Activated naive CD4-positive, alpha-beta T cell treated with Interleukin-2 at 50 U/mL for 16 hours (primary cell): Measurements from ENCODE around the gene GARIN5B.
"Not testable (repeated sequence)": the region's sequence is repeated elsewhere in the genome, so short reads cannot be mapped to it uniquely, and the experiment has no call there.

Experiments used
- DNase-seq: peaks from one replicate; pipeline ENCODE4 v3.0.0-alpha.2; 2020

Gene GARIN5B

DNA sequence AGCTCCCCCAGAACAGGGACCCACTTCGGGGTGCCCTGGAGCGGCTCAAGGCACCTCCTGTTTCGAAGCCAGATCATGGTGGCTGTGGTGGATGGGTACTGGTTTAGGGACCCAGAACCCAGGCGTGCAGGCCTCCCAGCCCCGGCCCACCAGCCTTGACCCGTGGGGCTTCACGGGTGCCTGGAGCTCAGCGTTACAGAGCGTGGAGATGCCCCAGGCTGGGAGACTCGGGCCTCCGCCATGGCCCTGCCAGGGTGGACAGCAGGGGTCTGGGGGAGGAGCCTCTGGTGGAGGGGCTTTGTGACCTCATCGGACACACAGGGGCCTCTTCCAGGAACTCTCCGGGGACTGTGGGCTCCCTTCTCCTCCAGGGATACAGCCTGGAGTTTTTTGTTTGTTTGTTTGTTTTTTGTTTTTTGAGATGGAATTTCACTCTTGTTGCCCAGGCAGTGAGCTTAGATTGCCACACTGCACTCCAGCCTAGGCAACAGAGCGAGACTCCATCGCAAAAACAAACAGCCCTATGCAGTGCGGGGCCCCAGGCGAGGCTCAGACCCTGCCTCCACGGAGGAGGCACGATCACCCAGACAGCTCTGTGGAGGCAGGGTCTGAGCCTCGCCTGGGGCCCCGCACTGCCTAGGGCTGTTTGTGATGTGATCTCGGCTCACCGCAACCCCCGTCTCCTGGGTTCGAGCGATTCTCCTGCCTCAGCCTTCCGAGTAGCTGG is at the start of gene GARIN5B:
GARIN5B (minus strand) TSS at position 271 of the 727 bp plus-strand sequence; CDS start at position 77, 194 bp downstream.
- no peak for DNase-seq

DNA sequence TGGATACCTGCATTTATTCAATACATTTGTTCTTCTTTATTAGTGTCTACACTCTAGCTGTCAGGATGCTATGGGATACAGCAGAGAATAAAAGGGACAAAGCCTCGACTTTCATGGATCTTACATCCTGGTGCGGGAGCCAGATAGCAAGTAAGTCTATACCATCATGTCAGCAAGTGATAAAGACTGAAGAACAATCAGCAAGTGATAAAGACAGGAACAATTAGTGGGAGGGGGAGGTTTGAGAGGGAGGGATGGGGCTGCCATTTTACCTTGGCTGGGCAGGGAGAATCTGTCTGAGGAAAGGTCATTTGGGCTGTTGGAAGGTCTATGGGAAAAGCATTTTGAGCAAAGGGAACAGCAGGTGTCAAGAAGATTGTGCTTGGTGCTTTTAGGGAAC is 47.1 kb upstream of the GARIN5B start:
- DNase-seq = no peak

DNA sequence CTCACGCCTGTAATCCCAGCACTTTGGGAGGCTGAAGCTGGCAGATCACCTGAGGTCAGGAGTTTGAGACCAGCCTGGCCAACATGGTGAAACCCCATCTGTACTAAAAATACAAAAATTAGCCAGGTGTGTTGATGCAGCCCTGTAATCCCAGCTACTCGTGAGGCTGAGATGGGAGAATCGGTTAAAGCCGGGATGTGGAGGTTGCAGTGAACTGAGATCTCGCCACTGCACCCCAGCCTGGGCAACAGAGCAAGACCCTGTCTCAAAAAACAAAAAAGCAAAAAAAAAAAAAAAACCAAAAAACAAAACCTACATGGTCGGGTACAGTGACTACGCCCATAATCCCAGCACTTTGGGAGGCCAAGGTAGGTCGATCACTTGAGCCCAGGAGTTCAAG is 46.1 kb upstream of the GARIN5B start:
- not testable (repeated sequence) for DNase-seq

DNA sequence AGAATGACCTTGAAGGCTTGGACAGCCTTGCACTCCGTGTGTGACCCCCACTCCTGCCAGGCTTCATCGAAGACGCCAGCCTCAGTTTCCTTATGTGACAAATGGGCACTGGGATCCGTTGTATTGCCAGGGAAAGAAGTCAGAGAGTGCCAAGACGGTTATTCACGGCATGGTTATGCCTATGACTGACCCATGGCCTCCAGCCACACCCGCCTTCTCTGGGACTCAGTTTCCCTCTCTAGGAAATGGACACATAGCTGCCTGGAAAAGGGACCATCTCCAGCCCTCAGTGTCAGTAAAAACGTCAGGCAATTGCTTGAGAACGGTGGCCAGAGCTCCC is 45.4 kb upstream of the GARIN5B start:
- no peak for DNase-seq

DNA sequence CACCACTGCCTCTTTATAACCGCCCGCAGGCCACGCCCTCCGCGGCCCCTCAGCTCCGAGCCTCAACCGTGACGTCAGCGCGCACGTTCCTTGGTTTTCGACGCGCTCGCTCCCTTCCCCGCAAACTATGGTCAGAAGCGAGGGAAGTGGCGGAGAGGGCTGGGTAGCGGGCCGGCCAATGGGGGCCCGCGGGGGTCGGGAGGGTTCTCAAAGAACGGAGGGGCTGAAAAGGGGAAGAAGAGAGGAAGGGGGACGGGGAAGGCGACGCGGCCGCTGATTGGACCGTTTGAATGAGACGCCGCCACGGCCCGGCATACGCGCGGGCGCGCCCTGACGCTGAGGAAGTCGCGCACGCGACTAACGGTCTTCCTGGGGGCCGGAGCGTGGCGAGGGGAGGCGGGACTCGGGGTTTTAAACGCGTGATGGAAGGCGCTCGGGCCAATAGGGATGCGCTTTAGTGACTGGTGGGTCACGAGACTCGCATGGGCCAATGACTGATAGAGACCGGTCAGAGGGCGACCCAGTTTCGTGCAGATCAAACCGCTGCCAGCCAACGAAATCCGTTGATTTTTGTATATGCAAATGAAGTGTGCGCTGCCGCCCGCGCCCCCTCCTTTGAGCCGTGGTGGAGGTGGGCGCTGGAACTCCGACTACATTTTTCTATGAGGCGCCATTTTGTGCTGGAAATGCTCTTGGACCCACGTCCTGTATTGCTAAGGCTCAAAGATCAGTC is 44.9 kb upstream of the GARIN5B start:
- peak; percentile 97 for DNase-seq

DNA sequence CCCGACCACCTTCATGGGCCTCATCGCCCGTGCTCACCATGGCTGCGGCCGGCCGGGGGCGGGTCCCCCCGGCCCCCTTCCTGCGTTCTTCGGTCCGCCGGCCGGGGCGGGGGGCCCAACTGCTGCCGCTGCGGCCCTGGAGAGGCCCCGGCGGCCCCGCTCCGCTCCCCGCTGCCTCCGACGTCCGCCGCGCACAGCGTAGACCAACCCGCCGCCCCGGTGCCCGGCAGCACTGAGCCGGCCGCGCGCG is 44.4 kb upstream of the GARIN5B start, which contains the start of gene UBE2S:
UBE2S (minus strand) TSS at position 239 of the 250 bp plus-strand sequence; CDS start at position 40, 199 bp downstream.
- DNase-seq = not testable (repeated sequence)

DNA sequence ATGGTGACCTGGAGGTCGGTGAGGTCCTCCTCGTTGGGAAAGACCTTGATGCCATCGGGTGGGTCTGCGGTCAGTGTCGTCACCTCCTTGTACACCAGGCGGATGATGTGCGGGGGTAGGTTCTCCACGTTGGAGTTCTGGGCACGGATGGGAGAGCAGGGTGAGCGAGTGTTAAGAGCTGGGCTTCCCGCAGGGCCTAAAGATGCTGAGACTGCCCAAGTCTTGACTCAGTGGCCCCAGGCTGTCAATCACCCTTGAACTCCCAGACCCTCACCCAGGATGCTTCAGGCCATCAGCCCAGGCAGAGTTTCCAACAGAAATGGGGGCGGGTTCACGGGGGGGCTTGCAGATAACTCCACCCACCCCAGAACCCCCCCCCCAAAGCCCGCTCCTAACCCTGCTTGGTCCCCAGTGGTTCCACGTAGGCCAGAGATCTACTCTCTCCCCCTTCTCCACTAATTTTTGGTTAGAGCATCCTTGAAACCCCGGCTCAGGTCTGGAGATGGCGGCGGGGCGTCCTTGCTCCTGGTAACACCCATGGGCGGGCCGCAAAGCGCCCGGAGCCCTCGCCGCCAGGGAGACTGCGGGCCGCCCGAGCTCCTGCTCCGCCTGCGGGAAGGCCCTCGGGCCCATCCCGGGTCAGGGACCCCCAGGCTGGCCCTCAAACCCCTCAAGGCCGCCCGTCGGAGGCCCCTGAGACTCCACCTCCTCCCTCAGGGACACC is 43.9 kb upstream of the GARIN5B start:
- DNase-seq = peak; percentile 46

DNA sequence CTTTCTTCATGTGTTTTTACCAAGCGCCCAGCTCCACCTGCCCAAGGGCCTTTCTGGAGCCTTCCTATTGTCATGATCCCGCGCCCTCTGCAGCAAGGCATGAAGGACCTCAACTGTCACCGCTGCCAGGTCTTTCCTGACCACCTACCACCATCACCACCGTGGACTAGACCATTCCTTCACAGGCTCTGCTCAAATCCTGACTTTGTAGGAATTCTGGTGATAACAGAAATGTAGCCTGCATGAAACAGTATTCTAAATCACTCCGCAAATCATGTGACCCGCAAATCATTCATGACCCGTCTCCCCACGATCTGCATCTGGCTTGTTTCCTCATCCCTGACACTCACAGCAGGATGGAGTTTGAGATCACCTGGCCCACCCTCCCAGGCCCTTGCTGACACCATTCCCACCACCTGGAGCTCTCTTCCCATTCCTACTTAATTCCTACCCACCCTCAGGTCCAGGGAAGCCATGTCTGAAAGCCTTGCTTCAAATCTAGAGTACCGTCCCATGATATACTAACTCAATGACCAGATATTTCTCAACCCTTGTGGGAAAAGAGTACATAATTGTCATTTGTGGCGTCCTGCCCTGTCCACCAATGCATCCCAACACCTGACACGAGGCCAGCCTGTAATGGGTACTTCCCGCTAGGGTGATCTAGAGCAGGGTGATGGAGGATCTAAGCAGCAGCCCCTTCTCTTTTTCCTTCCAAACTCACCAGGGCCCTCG is 43.2 kb upstream of the GARIN5B start:
- DNase-seq = no peak

DNA sequence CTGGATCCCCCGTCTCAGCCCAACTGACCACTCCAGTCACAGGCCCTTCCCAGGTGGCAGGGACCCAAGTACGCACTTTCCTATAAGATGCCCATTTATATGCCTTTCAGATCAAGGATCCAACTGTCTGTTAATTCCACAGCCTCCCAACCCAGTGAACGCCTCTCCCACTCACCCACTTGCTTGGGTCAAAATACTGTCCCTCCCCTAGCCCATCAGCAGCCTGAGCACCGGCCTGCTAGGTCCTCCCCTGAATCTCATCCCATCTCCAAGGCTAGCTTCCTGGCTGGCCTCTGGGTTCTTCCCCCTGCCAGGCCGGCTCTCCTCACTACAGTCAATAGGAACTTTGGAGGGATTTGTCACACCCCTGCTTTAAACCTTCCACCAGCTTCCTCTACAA is 42.6 kb upstream of the GARIN5B start:
- no peak for DNase-seq

DNA sequence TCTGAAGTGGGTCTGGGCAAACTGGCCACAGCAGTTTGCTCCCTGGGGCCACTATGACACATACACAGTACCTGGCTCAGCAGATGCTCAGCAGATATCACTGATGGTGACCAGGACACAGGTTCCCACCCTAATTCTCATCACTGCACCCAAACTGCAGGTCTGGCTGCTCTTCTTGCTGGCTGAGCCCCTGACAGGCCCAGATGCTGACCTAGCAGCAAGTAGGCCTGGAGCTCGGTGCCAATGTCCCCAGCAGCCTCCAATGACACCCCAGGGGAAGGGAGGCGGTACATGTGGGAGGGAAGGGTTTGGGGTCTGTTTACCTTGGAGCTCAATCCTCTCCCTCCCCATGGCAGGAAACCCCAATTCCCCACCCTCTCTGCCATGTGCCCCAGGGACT is 39.4 kb upstream of the GARIN5B start:
- no peak for DNase-seq

DNA sequence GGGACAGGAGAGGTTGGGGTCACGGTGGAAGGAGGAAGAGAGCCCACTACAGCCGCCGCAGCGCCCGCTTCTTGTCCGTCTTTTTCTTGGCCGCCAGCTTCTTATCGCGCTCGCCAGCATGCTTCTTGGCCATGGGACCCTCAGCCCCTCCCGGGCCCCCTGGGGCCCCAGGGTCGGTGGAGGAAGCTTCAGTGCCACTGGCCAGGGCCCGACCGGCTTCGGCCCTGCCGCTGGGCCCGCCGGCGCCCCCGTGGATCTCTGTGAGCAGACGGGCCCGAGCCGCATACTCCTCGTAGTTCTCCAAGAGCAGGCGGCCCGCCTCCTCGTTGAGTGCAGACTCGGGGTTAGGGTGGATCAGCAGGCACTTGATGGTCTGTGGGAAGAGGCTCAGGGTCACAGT is 38.3 kb upstream of the GARIN5B start:
- not testable (repeated sequence) for DNase-seq

DNA sequence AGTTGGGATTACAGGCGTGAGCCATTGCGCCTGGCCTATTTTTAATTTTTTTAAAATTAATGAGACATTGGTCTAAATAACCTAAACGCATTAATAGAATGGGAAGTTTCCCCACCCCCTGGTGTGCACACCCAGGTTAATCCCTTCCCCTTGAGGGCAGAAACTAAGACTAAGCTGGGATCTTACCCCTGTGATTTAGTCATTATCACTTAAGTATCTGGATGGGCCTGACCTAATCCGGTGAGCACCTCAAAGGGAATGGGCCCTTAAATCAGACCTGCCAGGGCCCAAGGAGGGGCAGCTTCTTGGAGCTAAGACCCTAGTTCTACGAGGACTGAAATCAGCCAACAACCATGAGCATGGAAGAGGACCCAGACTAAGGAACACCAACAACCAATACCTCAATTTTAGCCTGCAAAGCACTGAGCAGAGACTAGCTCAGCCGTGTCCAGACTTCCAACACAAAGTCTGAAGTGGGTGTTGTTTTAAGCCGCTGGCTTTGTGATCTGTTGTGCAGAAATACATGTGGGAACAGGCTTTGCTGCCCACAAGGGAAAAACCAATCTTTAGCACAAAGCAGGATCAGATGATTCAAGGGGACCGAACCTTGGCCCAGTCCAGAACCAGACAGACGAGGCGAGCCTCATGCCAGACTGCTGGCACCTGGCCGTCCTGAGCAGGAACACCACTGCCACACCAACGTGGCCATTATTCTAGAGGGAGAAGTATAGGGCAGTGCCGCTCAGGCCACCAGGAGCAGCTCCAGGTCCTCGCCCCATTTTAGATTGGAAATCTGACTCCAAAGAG is 37.4 kb upstream of the GARIN5B start:
- no peak for DNase-seq

DNA sequence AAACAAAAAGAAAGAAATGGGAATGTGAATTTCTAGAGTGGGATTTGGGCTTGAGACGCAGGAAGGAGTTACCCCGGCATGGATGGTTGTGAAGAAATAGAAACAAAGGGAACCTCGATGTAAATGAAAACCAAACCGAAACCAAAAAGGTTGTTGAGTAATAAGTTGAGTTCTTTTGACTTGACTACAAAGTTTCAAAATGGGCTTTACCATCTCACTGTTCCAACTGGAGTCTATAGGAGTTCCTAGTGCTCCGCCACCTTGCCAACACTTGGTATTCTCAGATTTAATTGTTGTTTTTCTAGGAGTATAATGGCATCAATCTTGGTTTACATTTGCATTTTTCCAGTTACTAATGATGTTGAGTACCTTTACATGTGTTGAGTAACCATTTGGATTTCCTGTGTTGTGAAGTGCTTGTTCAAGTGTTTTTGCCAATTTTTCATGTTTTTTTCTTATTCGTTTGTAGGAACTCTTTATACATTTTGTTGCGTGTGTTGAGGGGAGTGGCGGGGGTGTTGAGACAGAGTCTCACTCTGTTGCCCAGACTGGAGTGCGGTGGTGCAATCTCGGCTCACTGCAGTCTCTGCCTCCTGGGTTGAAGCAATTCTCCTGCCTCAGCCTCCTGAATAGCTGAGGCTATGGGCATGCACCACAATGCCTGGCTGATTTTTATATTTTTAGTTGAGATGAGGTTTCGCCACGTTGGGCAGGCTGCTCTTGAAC is 35.3 kb upstream of the GARIN5B start:
- no peak for DNase-seq

DNA sequence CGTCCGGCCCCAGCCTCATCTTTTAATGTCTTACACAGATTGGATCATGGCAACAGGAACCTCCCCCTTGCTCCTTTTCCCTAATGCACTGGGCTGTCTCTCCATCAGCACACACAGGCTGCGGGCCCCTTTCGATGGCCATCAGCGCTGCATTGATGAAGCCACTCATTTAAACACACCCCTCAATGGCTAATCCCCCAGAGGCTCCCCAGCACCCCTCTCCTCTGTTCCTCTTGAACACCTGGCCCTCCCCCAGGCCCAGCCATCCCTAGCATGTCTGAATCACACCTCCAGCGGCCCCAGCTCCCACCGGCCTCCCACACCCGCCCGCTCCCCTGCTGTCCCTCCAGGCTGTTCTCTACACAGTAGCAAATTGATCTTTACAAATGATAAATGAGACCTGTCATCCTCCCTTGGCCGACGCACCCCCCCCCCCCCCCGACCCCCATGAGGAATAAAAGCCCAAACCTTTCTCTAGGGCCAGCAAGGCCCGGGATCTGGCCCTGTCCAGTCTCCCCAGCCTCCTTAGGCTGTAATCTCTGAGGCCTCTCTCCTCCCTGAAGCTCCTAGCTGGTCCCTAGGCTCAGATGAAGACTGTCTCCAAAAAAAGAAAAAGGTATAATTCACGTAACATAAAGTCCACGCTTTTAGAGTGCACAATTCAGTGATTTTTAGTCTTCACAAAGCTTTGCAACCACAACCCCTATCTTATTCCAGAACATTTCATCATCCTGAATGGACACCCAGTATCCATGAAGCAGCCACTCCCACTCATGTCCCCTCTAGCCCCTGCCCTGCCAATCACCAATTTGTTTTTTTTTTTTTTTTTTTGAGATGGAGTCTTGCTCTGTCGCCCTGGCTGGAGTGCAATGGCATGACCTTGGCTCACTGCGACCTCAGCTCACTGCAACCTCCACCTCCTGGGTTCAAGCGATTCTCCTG is 30.0 kb upstream of the GARIN5B start:
- DNase-seq = no peak

DNA sequence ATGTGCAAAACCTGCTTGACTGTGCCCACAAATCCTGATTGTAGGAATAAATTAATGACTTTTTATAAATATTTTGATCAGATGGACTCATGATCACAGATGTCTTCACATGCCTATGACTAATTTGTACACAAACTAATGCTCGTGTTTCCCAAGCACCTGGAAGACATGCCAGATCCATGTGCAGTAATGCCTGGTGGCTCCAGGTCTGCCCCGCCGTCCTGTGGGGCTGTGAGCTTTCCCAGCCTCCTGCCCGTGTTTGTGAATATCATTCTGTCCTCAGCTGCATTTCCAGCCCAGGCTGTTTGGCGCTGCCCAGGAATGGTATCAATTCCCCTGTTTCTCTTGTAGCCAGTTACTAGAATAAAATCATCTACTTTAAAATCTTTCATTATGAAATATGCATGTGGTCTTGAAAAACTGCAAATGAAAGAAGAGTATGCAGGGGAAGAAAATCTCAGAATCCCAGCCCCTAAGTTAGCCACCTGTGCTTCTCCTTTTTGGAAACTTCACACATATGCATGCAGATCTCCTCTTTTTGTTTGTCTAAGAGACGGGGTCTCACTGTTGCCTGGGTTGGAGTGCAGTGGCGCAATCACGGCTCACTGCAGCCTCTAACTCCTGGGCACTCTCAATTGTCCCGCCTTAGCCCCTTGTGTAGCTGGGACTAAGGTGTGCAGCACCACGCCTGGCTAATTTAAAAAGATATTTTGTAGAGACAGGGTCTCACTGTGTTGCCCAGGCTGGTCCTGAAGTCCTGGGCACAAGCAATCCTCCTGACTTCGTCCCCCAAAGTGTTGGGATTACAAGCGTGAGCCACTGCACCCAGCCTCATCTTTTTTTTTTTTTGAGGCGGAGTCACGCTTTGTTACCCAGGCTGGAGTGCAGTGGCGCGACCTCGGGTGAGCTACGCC is 28.9 kb upstream of the GARIN5B start:
- DNase-seq = no peak

DNA sequence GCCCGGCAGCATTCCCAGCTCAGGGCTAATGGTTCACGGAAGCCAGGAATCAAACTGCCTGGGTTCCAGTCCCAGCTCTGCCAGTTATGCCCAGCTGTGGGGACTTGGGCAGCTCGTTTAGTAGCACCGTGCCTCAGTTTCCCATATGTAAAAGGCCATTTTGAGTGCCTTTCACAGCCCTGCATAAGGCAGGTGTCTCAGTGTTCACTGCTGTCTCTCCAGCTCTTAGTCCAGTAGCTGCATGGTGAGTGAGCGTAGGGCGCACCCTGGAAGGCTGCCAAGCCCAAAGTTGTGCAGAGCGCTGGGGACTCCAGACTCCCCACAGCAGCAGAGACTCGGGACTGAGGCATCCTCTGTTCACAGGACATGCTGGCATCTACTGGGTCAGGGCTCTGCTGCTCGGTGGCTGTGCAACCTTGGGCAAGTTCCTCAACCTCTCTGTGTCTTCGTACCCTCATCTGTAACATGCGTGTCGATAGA is 28.2 kb upstream of the GARIN5B start:
- no peak for DNase-seq

DNA sequence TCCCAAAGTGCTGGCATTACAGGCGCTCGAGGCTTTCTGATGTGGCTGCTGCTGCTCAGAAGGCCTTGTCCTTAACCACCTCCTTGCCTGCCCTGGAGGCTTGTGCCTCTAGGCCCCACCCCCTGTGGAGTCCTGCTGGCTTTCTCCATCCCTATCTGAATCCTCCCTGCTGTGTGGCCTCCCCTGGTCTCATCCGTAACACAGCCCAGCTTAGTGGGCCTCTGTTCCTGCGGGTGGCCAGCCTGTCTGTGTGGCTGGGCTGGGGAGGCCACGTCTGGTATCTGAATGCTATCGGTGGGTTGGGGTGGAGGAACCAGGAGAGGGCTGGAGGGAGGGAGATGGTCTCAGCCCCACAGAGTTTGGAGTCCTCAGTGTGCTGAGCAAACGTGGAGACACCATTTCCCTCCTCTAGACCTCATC is 27.4 kb upstream of the GARIN5B start:
- DNase-seq = no peak

DNA sequence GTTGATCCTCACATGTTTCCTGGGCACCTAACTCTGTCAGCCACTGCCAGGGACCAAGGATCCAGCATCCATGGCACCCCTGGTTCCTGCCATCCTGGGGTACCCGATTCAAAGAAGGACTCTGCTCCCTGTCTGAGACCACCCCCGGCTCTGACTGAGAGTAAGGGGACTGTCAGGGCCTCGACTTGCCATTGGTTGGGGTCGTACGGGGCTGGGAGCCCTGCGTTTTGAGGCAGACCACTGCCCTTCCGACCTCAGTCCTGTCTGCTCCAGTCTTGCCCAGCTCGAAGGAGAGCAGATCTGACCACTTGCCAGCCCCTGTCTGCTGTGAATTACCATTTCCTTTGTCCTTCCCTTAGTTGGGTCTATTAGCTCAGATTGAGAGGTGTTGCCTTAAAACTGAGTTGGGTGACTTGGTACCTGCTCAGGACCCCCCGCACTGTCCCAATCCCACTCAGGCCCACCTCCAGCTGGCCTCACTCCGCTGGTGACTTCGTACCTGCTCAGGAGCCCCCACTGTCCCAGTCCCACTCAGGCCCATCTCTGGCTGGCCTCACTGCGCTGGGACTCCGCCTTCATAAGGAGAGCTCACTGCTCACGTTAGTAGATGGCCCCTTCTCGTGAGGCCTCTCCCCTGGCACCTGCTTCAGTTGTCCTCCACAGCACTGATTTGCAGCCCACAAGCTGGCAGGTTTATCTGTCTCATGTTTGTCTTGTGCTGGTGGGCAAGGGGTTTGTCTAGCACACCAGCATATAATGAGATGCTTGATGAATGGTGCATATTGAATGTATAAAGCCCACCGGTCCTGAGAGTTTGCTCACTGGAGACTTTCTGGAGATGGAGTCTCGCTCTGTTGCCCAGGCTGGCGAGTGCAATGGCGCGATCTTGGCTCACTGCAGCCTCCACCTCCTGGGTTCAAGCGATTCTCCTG is 26.6 kb upstream of the GARIN5B start:
- no peak for DNase-seq
